ENCODE results near the gene BCOR. TPM values are rescaled to one million over a fixed set of nuclear protein-coding genes. Genes with fewer than 3 reads are reported as not detected.

Gene BCOR
- total RNA-seq (2014; rRNA removed; shearing (Covaris generic)) (17.6 and 19.7 TPM in 2 replicates), polyA plus RNA-seq (2016; fragmentation: Nextera tagmentation; extraction: Ambion mirVana) (9.1 and 10.2 TPM in 2 replicates)

- H2AFZ ChIP-seq: peak within 1 kb of the TSS; percentile 48; the same call in 1 of the 2 replicates
Observed at GRCh38 chrX:40097504-40098263, at the start of gene BCOR. Gene BCOR, minus strand, starts transcription at chrX:40097958. Its CDS starts 20,029 bp downstream, at chrX:40077929.

GRCh38 chrX:40147126-40147952 lies 49.6 kb upstream of the BCOR start:
- Histone ChIP-seq H3K36me3 (ENCODE audit: low read depth) (no peaks in the 10 kb centered on the region), H3F3A (ENCODE audit: insufficient read depth) (no peaks in the 10 kb centered on the region), H3K27me3 (replicated peaks; ENCODE audit: insufficient read depth) (no peaks in the 10 kb centered on the region), H3K9me2 (ENCODE audit: insufficient read depth) (no peaks in the 10 kb centered on the region), H3K9me3 (ENCODE audit: low read depth) (no peaks in the 10 kb centered on the region), H4K20me1 (ENCODE audit: insufficient read depth) (no peaks in the 10 kb centered on the region), H3K4me3 (no peak overlapping the region), H2AFZ (no peak overlapping the region), H3K4me2 (ENCODE audit: unreplicated experiment) (no peak overlapping the region), H3K4me1 (ENCODE audit: insufficient read depth) (no peaks in the 10 kb centered on the region), H3K9ac (no peak overlapping the region), H3K79me2 (ENCODE audit: insufficient read depth) (no peaks in the 10 kb centered on the region), H3K27ac (no peak overlapping the region)
- no peak for TF ChIP-seq EZH2 (IDR thresholded peaks at IDR 0.05; ENCODE audit: insufficient read depth, poor library complexity, severe bottlenecking)
- no peak for DNase-seq
- WGBS, 2 experiments (ENCODE audit: low coverage in 1 of 2, low lambda C conversion rate in 2 of 2, missing lambda C conversion rate in 2 of 2): 98% methylated on average over 29 to 34 of the region's 50 CpGs
- in situ Hi-C loops (cut with MboI): no loop called here

More at GRCh38 chrX:40097504-40098263, at the start of gene BCOR:
- Histone ChIP-seq H3K4me1 (ENCODE audit: insufficient read depth) (peaks cover 4% of the 10 kb centered on the region; the same call in 1 of the 2 replicates), H3K4me3 (peak within 1 kb of the TSS; percentile 79), H3K9me3 (ENCODE audit: low read depth) (no peaks in the 10 kb centered on the region), H4K20me1 (ENCODE audit: insufficient read depth) (no peaks in the 10 kb centered on the region), H3K36me3 (ENCODE audit: low read depth) (no peaks in the 10 kb centered on the region), H3K4me2 (ENCODE audit: unreplicated experiment) (peak within 1 kb of the TSS; percentile 78), H3K27me3 (replicated peaks; ENCODE audit: insufficient read depth) (no peaks in the 10 kb centered on the region), H3K9me2 (ENCODE audit: insufficient read depth) (no peaks in the 10 kb centered on the region), H3K9ac (peak within 1 kb of the TSS; percentile 87), H3F3A (ENCODE audit: insufficient read depth) (peaks cover 6% of the 10 kb centered on the region; the same call in 1 of the 2 replicates), H3K27ac (peak within 1 kb of the TSS; percentile 80), H3K79me2 (ENCODE audit: insufficient read depth) (peaks cover 38% of the 10 kb centered on the region)
- 2% methylated on average over 47 of the region's 98 CpGs; no CpG with 5 or more reads in 1 of the 2 experiments for WGBS, 2 experiments (ENCODE audit: low coverage in 1 of 2, low lambda C conversion rate in 2 of 2, missing lambda C conversion rate in 2 of 2)
- no peak for TF ChIP-seq EZH2 (IDR thresholded peaks at IDR 0.05; ENCODE audit: insufficient read depth, poor library complexity, severe bottlenecking)
- in situ Hi-C loops (cut with MboI): no loop called here
- peak; percentile 77 for DNase-seq

GRCh38 chrX:40146262-40147125 lies 48.7 kb upstream of the BCOR start:
- H3K27me3 ChIP-seq (replicated peaks; ENCODE audit: insufficient read depth): no peaks in the 10 kb centered on the region
- H3K9me3 ChIP-seq (ENCODE audit: low read depth): no peaks in the 10 kb centered on the region
- no peaks in the 10 kb centered on the region for H4K20me1 ChIP-seq (ENCODE audit: insufficient read depth)
- H3K36me3 ChIP-seq (ENCODE audit: low read depth): no peaks in the 10 kb centered on the region
- H3K9me2 ChIP-seq (ENCODE audit: insufficient read depth): no peaks in the 10 kb centered on the region
- no peak for TF ChIP-seq EZH2 (IDR thresholded peaks at IDR 0.05; ENCODE audit: insufficient read depth, poor library complexity, severe bottlenecking)
- no peak for TF ChIP-seq EZH2phosphoT487 (IDR thresholded peaks at IDR 0.05; ENCODE audit: insufficient read depth, low read depth)
- H3K4me1 ChIP-seq (ENCODE audit: insufficient read depth): no peaks in the 10 kb centered on the region
- peak overlapping the region; percentile 77 for H3K4me3 ChIP-seq
- H3F3A ChIP-seq (ENCODE audit: insufficient read depth): no peaks in the 10 kb centered on the region
- no peak overlapping the region for H3K27ac ChIP-seq
- peak overlapping the region; percentile 84 for H3K9ac ChIP-seq
- H3K79me2 ChIP-seq (ENCODE audit: insufficient read depth): no peaks in the 10 kb centered on the region
- peak overlapping the region; percentile 83 for H2AFZ ChIP-seq
- in situ Hi-C loops (cut with MboI): no loop called here
- WGBS, 2 experiments (ENCODE audit: low coverage in 1 of 2, low lambda C conversion rate in 2 of 2, missing lambda C conversion rate in 2 of 2): 0 to 57% methylated on average over 4 to 36 of the region's 77 CpGs
- DNase-seq: peak; percentile 67
- H3K4me2 ChIP-seq (ENCODE audit: unreplicated experiment): peak overlapping the region; percentile 85

GRCh38 chrX:40145923-40146261 lies 48.1 kb upstream of the BCOR start:
- Histone ChIP-seq H3K4me2 (ENCODE audit: unreplicated experiment) (peak overlapping the region; percentile 85), H3F3A (ENCODE audit: insufficient read depth) (no peaks in the 10 kb centered on the region), H3K4me1 (ENCODE audit: insufficient read depth) (peaks cover 2% of the 10 kb centered on the region; the same call in 1 of the 2 replicates), H3K27ac (no peak overlapping the region), H3K9ac (peak overlapping the region; percentile 84), H4K20me1 (ENCODE audit: insufficient read depth) (no peaks in the 10 kb centered on the region), H2AFZ (peak overlapping the region; percentile 83), H3K36me3 (ENCODE audit: low read depth) (no peaks in the 10 kb centered on the region), H3K9me3 (ENCODE audit: low read depth) (no peaks in the 10 kb centered on the region), H3K4me3 (peak overlapping the region; percentile 77), H3K9me2 (ENCODE audit: insufficient read depth) (no peaks in the 10 kb centered on the region), H3K79me2 (ENCODE audit: insufficient read depth) (no peaks in the 10 kb centered on the region), H3K27me3 (replicated peaks; ENCODE audit: insufficient read depth) (no peaks in the 10 kb centered on the region)
- peak; percentile 50 for DNase-seq
- no peak for TF ChIP-seq EZH2phosphoT487 (IDR thresholded peaks at IDR 0.05; ENCODE audit: insufficient read depth, low read depth)
- TF ChIP-seq EZH2 (IDR thresholded peaks at IDR 0.05; ENCODE audit: insufficient read depth, poor library complexity, severe bottlenecking): no peak
- 0% methylated on average over 4 to 8 of the region's 37 CpGs for WGBS, 2 experiments (ENCODE audit: low coverage in 1 of 2, low lambda C conversion rate in 2 of 2, missing lambda C conversion rate in 2 of 2)
- in situ Hi-C loops (cut with MboI): no loop called here

Data from GM23248 (cell line).